GM18867 (cell line): ENCODE data around the gene ANKRD63.

Experiments used
- ATAC-seq: cut with Tn5 transposase; IDR thresholded peaks from one replicate; pipeline ENCODE4 v1.9.1; 2021; ENCODE audit warnings: mild to moderate bottlenecking, moderate library complexity; ENCODE audit not compliant: unreplicated experiment

Gene ANKRD63

GRCh38 chr15:40282869-40283614, at the start of gene ANKRD63:
ANKRD63 (minus strand) TSS chr15:40283064; CDS start chr15:40282586, 478 bp downstream.
- ATAC-seq, result peak; percentile 24

- no peak for ATAC-seq
Measured at GRCh38 chr15:40332113-40332781, 49.4 kb upstream of the ANKRD63 start.

GRCh38 chr15:40331637-40332036, 48.8 kb upstream of the ANKRD63 start:
- no peak for ATAC-seq

- ATAC-seq, result no peak
Measured at GRCh38 chr15:40331026-40331425, 48.2 kb upstream of the ANKRD63 start.

GRCh38 chr15:40330368-40330836, 47.5 kb upstream of the ANKRD63 start:
- ATAC-seq, result no peak

- ATAC-seq, result no peak
Measured at GRCh38 chr15:40329804-40330203, 46.9 kb upstream of the ANKRD63 start.

- ATAC-seq, result no peak
Measured at GRCh38 chr15:40328751-40329150, 45.9 kb upstream of the ANKRD63 start.

GRCh38 chr15:40328176-40328575, 45.3 kb upstream of the ANKRD63 start:
- no peak for ATAC-seq

GRCh38 chr15:40327457-40327856, 44.6 kb upstream of the ANKRD63 start:
- ATAC-seq, result no peak

GRCh38 chr15:40325700-40326099, 42.8 kb upstream of the ANKRD63 start:
- ATAC-seq, result no peak

- no peak for ATAC-seq
Measured at GRCh38 chr15:40325188-40325587, 42.3 kb upstream of the ANKRD63 start.

- peak; percentile 9 for ATAC-seq
Measured at GRCh38 chr15:40323953-40324937, 41.4 kb upstream of the ANKRD63 start.

GRCh38 chr15:40323239-40323952, 40.5 kb upstream of the ANKRD63 start, which contains the start of gene INAFM2:
INAFM2 (plus strand) TSS chr15:40323692; CDS start chr15:40324056, 364 bp downstream.
- peak; percentile 91 for ATAC-seq

- no peak for ATAC-seq
Measured at GRCh38 chr15:40322531-40323238, 39.8 kb upstream of the ANKRD63 start.

- ATAC-seq, result no peak
Measured at GRCh38 chr15:40320931-40321371, 38.1 kb upstream of the ANKRD63 start.

- no peak for ATAC-seq
Measured at GRCh38 chr15:40320409-40320808, 37.5 kb upstream of the ANKRD63 start.

GRCh38 chr15:40317580-40317979, 34.7 kb upstream of the ANKRD63 start:
- ATAC-seq, result no peak

GRCh38 chr15:40316931-40317330, 34.1 kb upstream of the ANKRD63 start:
- no peak for ATAC-seq

- ATAC-seq, result no peak
Measured at GRCh38 chr15:40314723-40315276, 31.9 kb upstream of the ANKRD63 start.
